ENCODE measurements around the gene SNRPE. TPM values are rescaled to one million over a fixed set of nuclear protein-coding genes. Genes with fewer than 3 reads are reported as not detected.

Gene SNRPE
- total and polyA plus RNA-seq, 9 of the 15 experiments (the other 6 are each of a cell fraction or from before 2014, with no cell fraction given) = 216 to 1,893 (median 487) TPM

GRCh38 chr1:203861379-203862184, at the start of gene SNRPE (continued):
- TF ChIP-seq SAP30 (IDR thresholded peaks at IDR 0.05; ENCODE audit: borderline replicate concordance, insufficient read depth, low read depth, low read length, poor library complexity, severe bottlenecking) (peak; percentile 97), NR2C1 (IDR thresholded peaks at IDR 0.05) (peak; percentile 99), NR2C1 (tag; IDR thresholded peaks at IDR 0.05) (peak; percentile 100), TBP (optimal IDR thresholded peaks at IDR 0.05; ENCODE audit: low read depth, low read length) (peak; percentile 87), ZNF280B (CRISPR knock-in tag; IDR thresholded peaks at IDR 0.05) (no peak), TOE1 (IDR thresholded peaks at IDR 0.05; ENCODE audit: borderline replicate concordance) (peak; percentile 87), TOE1 (CRISPR knock-in tag; IDR thresholded peaks at IDR 0.05; ENCODE audit: borderline replicate concordance, low read depth) (peak; percentile 88), JUN (IDR thresholded peaks at IDR 0.05; ENCODE audit: borderline replicate concordance, low read depth, low read length) (peak; percentile 84), JUN (CRISPR knock-in tag; IDR thresholded peaks at IDR 0.05; ENCODE audit: borderline replicate concordance) (peak; percentile 25; the same call in 1 of the 2 replicates), FOXK1 (CRISPR knock-in tag; IDR thresholded peaks at IDR 0.05; ENCODE audit: borderline replicate concordance) (peak; percentile 98), NFRKB (IDR thresholded peaks at IDR 0.05; ENCODE audit: low read depth) (peak; percentile 97), CBFA2T2 (conservative IDR thresholded peaks at IDR 0.05) (peak; percentile 62), SETDB1 (IDR thresholded peaks at IDR 0.05; ENCODE audit: low read length) (peak; percentile 93), TAF7 (tag; IDR thresholded peaks at IDR 0.05) (peak; percentile 97), FOXO4 (CRISPR knock-in tag; IDR thresholded peaks at IDR 0.05) (peak; percentile 53; the same call in 1 of the 2 replicates), ZNF239 (CRISPR knock-in tag; IDR thresholded peaks at IDR 0.05) (peak; percentile 35)
- TF ChIP-seq, protein P1, sequence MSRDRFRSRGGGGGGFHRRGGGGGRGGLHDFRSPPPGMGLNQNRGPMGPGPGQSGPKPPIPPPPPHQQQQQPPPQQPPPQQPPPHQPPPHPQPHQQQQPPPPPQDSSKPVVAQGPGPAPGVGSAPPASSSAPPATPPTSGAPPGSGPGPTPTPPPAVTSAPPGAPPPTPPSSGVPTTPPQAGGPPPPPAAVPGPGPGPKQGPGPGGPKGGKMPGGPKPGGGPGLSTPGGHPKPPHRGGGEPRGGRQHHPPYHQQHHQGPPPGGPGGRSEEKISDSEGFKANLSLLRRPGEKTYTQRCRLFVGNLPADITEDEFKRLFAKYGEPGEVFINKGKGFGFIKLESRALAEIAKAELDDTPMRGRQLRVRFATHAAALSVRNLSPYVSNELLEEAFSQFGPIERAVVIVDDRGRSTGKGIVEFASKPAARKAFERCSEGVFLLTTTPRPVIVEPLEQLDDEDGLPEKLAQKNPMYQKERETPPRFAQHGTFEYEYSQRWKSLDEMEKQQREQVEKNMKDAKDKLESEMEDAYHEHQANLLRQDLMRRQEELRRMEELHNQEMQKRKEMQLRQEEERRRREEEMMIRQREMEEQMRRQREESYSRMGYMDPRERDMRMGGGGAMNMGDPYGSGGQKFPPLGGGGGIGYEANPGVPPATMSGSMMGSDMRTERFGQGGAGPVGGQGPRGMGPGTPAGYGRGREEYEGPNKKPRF (IDR thresholded peaks at IDR 0.05; ENCODE audit: low read depth, low read length) = no peak
- TF ChIP-seq, protein P2, sequence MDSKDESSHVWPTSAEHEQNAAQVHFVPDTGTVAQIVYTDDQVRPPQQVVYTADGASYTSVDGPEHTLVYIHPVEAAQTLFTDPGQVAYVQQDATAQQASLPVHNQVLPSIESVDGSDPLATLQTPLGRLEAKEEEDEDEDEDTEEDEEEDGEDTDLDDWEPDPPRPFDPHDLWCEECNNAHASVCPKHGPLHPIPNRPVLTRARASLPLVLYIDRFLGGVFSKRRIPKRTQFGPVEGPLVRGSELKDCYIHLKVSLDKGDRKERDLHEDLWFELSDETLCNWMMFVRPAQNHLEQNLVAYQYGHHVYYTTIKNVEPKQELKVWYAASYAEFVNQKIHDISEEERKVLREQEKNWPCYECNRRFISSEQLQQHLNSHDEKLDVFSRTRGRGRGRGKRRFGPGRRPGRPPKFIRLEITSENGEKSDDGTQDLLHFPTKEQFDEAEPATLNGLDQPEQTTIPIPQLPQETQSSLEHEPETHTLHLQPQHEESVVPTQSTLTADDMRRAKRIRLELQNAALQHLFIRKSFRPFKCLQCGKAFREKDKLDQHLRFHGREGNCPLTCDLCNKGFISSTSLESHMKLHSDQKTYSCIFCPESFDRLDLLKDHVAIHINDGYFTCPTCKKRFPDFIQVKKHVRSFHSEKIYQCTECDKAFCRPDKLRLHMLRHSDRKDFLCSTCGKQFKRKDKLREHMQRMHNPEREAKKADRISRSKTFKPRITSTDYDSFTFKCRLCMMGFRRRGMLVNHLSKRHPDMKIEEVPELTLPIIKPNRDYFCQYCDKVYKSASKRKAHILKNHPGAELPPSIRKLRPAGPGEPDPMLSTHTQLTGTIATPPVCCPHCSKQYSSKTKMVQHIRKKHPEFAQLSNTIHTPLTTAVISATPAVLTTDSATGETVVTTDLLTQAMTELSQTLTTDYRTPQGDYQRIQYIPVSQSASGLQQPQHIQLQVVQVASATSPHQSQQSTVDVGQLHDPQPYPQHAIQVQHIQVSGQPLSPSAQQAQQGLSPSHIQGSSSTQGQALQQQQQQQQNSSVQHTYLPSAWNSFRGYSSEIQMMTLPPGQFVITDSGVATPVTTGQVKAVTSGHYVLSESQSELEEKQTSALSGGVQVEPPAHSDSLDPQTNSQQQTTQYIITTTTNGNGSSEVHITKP (IDR thresholded peaks at IDR 0.05; ENCODE audit: partially characterized antibody) = no peak

Measured in K562 (cell line).